ENCODE data around the gene RCCD1. TPM values are rescaled to one million over a fixed set of nuclear protein-coding genes. Genes with fewer than 3 reads are reported as not detected.

RCCD1 gene
- total and polyA plus RNA-seq, 4 donors, result 4.4 to 11.5 (median 6.7) TPM

DNA sequence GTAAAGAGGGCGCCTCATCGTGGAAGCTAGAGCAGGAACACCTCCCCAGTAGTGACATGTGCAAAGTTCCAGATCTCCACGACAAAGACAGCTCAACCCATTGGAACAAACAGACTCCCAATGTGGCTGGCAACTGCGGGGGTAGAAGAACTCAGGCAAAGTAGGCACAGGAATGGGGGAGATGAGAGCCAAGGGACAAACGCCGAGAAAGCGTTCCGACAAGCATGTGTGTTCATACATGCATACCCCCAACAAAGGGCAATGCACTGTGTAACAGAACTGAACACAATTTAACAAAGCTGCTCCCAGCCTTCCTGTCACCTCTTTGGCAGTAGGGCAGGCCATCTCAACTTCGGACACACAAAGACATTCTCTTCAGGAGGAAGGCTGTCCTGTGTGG is 11.6 kb downstream of the RCCD1 start:
- no peaks in the 10 kb centered on the region for H3K9me3 ChIP-seq (ENCODE audit: control insufficient read depth in 4 of 4, insufficient read depth in 3 of 4, low read length in 3 of 4)
- no peak overlapping the region for H3K27ac ChIP-seq (ENCODE audit: low read depth in 1 of 2, low read length in 1 of 2)
- H3K9ac ChIP-seq (ENCODE audit: insufficient read depth in 1 of 2, low read length in 2 of 2), result no peak overlapping the region
- ATAC-seq (ENCODE audit: insufficient read depth, low FRiP score) (no peak), DNase-seq (no peak)
- WGBS, 2 donors, result 90 to 91% methylated on average over 9 of the region's 9 CpGs
- no peak overlapping the region for H3K4me3 ChIP-seq
- H3K27me3 ChIP-seq (ENCODE audit: control insufficient read depth in 3 of 3, insufficient read depth in 3 of 3, low read length in 2 of 3), result no peaks in the 10 kb centered on the region
- TF ChIP-seq, protein P1, sequence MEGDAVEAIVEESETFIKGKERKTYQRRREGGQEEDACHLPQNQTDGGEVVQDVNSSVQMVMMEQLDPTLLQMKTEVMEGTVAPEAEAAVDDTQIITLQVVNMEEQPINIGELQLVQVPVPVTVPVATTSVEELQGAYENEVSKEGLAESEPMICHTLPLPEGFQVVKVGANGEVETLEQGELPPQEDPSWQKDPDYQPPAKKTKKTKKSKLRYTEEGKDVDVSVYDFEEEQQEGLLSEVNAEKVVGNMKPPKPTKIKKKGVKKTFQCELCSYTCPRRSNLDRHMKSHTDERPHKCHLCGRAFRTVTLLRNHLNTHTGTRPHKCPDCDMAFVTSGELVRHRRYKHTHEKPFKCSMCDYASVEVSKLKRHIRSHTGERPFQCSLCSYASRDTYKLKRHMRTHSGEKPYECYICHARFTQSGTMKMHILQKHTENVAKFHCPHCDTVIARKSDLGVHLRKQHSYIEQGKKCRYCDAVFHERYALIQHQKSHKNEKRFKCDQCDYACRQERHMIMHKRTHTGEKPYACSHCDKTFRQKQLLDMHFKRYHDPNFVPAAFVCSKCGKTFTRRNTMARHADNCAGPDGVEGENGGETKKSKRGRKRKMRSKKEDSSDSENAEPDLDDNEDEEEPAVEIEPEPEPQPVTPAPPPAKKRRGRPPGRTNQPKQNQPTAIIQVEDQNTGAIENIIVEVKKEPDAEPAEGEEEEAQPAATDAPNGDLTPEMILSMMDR (IDR thresholded peaks at IDR 0.05; ENCODE audit: control extremely low read depth, extremely low read depth), result no peak
- peaks cover 4 to 37% (median 25%) of the 10 kb centered on the region in 4 donors for H3K36me3 ChIP-seq (ENCODE audit: control insufficient read depth in 4 of 4, insufficient read depth in 4 of 4, low read length in 4 of 4)
- no peaks in the 10 kb centered on the region for H3K4me1 ChIP-seq (ENCODE audit: control insufficient read depth in 5 of 5, insufficient read depth in 5 of 5, low read length in 5 of 5)

DNA sequence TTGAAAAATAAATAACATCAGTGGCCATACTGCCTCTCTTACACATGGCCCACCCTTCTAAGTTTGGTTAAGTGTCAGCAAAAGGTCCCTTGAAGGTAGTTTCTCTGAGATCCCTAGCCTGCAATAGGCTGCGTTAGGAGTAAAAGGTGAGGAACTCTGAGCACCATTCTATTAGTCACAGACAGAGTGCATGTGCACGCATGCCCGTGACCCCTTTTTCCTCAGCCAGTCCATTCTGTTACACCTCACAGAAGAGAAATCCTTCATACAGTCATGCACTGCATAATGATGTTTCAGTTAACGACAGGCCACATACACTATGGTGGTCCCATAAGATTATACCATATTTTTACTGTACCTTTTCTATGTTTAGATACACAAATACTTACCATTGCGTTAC is 12.5 kb downstream of the RCCD1 start:
- Histone ChIP-seq H3K9ac (ENCODE audit: insufficient read depth in 1 of 2, low read length in 2 of 2) (no peak overlapping the region), H3K4me3 (no peak overlapping the region), H3K27me3 (ENCODE audit: control insufficient read depth in 3 of 3, insufficient read depth in 3 of 3, low read length in 2 of 3) (no peaks in the 10 kb centered on the region), H3K4me1 (ENCODE audit: control insufficient read depth in 5 of 5, insufficient read depth in 5 of 5, low read length in 5 of 5) (no peaks in the 10 kb centered on the region), H3K27ac (ENCODE audit: low read depth in 1 of 2, low read length in 1 of 2) (no peak overlapping the region), H3K36me3 (ENCODE audit: control insufficient read depth in 4 of 4, insufficient read depth in 4 of 4, low read length in 4 of 4) (peaks cover 3 to 29% (median 19%) of the 10 kb centered on the region in 4 donors), H3K9me3 (ENCODE audit: control insufficient read depth in 4 of 4, insufficient read depth in 3 of 4, low read length in 3 of 4) (no peaks in the 10 kb centered on the region)
- 98 to 100% methylated on average over 5 of the region's 5 CpGs for WGBS, 2 donors
- no peak for ATAC-seq (ENCODE audit: insufficient read depth, low FRiP score)
- TF ChIP-seq, protein P1 (IDR thresholded peaks at IDR 0.05; ENCODE audit: control extremely low read depth, extremely low read depth), result no peak
- no peak for DNase-seq

DNA sequence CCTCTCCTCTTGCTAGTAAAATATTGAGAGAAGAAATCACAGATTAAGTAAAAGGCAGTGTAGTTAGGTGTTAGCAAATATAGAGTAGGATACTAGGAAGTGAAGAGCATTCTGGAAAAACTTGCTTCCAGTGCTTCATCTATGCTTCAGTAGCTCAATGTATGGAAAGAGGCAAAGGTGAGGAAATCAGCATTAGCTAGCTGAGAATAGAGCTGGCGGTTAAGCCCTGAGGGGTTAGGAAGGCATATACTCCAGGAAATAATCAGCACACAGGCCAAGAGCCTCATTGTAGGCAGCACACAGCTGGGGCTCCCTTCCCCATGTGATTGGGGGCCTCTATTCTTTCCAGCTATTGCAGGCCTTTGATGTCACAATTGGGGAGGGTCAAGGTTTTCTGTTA is 13.8 kb downstream of the RCCD1 start:
- H3K4me1 ChIP-seq (ENCODE audit: control insufficient read depth in 5 of 5, insufficient read depth in 5 of 5, low read length in 5 of 5), result no peaks in the 10 kb centered on the region
- no peaks in the 10 kb centered on the region for H3K27me3 ChIP-seq (ENCODE audit: control insufficient read depth in 3 of 3, insufficient read depth in 3 of 3, low read length in 2 of 3)
- no peak overlapping the region for H3K4me3 ChIP-seq
- H3K36me3 ChIP-seq (ENCODE audit: control insufficient read depth in 4 of 4, insufficient read depth in 4 of 4, low read length in 4 of 4), result peaks cover 0 to 29% (median 17%) of the 10 kb centered on the region in 4 donors
- WGBS, 2 donors, result 97 to 100% methylated on average over 1 of the region's 1 CpG
- ATAC-seq (ENCODE audit: insufficient read depth, low FRiP score), result no peak
- DNase-seq, result no peak
- H3K9me3 ChIP-seq (ENCODE audit: control insufficient read depth in 4 of 4, insufficient read depth in 3 of 4, low read length in 3 of 4), result no peaks in the 10 kb centered on the region
- no peak overlapping the region for H3K27ac ChIP-seq (ENCODE audit: low read depth in 1 of 2, low read length in 1 of 2)
- no peak overlapping the region for H3K9ac ChIP-seq (ENCODE audit: insufficient read depth in 1 of 2, low read length in 2 of 2)
- TF ChIP-seq, protein P1 (IDR thresholded peaks at IDR 0.05; ENCODE audit: control extremely low read depth, extremely low read depth), result no peak

DNA sequence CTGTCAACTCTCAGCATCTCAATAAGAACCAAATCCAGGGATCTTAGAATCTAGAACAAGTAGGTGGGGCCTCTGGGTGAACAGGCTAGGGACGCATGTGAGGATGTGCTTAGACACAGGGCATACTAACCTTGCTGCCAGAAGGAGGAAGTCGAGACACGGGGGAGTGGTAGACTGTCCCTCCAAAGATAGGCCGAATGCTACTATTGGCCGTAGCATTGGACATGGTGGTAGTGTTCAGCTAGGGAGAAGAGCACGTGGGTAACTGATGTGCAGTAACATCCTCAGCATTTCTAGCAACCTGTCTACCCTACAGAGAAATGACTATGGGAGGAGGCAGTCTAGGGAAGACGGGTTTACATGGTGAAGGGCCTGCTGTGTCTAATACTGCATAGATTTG is 15.6 kb downstream of the RCCD1 start:
- Histone ChIP-seq H3K36me3 (ENCODE audit: control insufficient read depth in 4 of 4, insufficient read depth in 4 of 4, low read length in 4 of 4) (peaks cover 0 to 37% (median 17%) of the 10 kb centered on the region in 4 donors), H3K4me3 (no peak overlapping the region), H3K4me1 (ENCODE audit: control insufficient read depth in 5 of 5, insufficient read depth in 5 of 5, low read length in 5 of 5) (no peaks in the 10 kb centered on the region), H3K27ac (ENCODE audit: low read depth in 1 of 2, low read length in 1 of 2) (no peak overlapping the region), H3K9ac (ENCODE audit: insufficient read depth in 1 of 2, low read length in 2 of 2) (no peak overlapping the region), H3K9me3 (ENCODE audit: control insufficient read depth in 4 of 4, insufficient read depth in 3 of 4, low read length in 3 of 4) (no peaks in the 10 kb centered on the region), H3K27me3 (ENCODE audit: control insufficient read depth in 3 of 3, insufficient read depth in 3 of 3, low read length in 2 of 3) (no peaks in the 10 kb centered on the region)
- TF ChIP-seq, protein P1 (IDR thresholded peaks at IDR 0.05; ENCODE audit: control extremely low read depth, extremely low read depth), result no peak
- ATAC-seq (ENCODE audit: insufficient read depth, low FRiP score) (no peak), DNase-seq (no peak)
- 92 to 97% methylated on average over 7 of the region's 7 CpGs for WGBS, 2 donors

All from lung (tissue), 12 donors.